HG03045 (cell line): ENCODE data around the gene DUSP3.

Source experiments
- ATAC-seq: cut with Tn5 transposase; IDR thresholded peaks from one replicate; pipeline ENCODE4 v1.9.1; 2021; ENCODE audit warnings: mild to moderate bottlenecking, moderate library complexity; ENCODE audit not compliant: unreplicated experiment

Gene DUSP3

GRCh38 chr17:43769426-43769825 is 9.4 kb downstream of the DUSP3 start:
- no peak for ATAC-seq

GRCh38 chr17:43768943-43769342 is 9.8 kb downstream of the DUSP3 start:
- ATAC-seq, result no peak

GRCh38 chr17:43768382-43768781 is 10.4 kb downstream of the DUSP3 start:
- no peak for ATAC-seq

GRCh38 chr17:43767713-43768059 is 11.1 kb downstream of the DUSP3 start:
- no peak for ATAC-seq

- no peak for ATAC-seq
These were observed 11.6 kb downstream of the DUSP3 start for GRCh38 chr17:43767053-43767712.

- no peak for ATAC-seq
These were observed 12.2 kb downstream of the DUSP3 start for GRCh38 chr17:43766413-43767052.

- no peak for ATAC-seq
These were observed 18.4 kb downstream of the DUSP3 start for GRCh38 chr17:43760254-43760852.

- ATAC-seq, result no peak
These were observed 18.9 kb downstream of the DUSP3 start for GRCh38 chr17:43759836-43760235.

GRCh38 chr17:43758497-43759174 is 20.1 kb downstream of the DUSP3 start, which contains the start of gene SOST:
SOST (minus strand) TSS chr17:43758791; CDS start chr17:43758741, 50 bp downstream.
- ATAC-seq, result no peak

GRCh38 chr17:43758086-43758485 is 20.7 kb downstream of the DUSP3 start:
- no peak for ATAC-seq

GRCh38 chr17:43757171-43757660 is 21.6 kb downstream of the DUSP3 start:
- no peak for ATAC-seq

GRCh38 chr17:43756201-43756600 is 22.6 kb downstream of the DUSP3 start:
- no peak for ATAC-seq

GRCh38 chr17:43755389-43755875 is 23.3 kb downstream of the DUSP3 start:
- no peak for ATAC-seq

GRCh38 chr17:43754947-43755346 is 23.8 kb downstream of the DUSP3 start:
- ATAC-seq, result no peak

- ATAC-seq, result no peak
These were observed 25.2 kb downstream of the DUSP3 start for GRCh38 chr17:43753493-43754129.

- no peak for ATAC-seq
These were observed 28.6 kb downstream of the DUSP3 start for GRCh38 chr17:43750153-43750552.

GRCh38 chr17:43745541-43745940 is 33.2 kb downstream of the DUSP3 start:
- ATAC-seq, result no peak

- ATAC-seq, result no peak
These were observed 37.1 kb downstream of the DUSP3 start for GRCh38 chr17:43741636-43742035.

- ATAC-seq, result no peak
These were observed 38.2 kb downstream of the DUSP3 start for GRCh38 chr17:43740541-43740940.

- ATAC-seq, result no peak
These were observed 41.1 kb downstream of the DUSP3 start for GRCh38 chr17:43737722-43738121.

- no peak for ATAC-seq
These were observed 42.4 kb downstream of the DUSP3 start for GRCh38 chr17:43736389-43736788.
